ENCODE data around the gene KCNMB3.
A peak's percentile ranks its signal among the peaks of the same experiment; 100 is the strongest.
"Not testable (repeated sequence)": the region's sequence is repeated elsewhere in the genome, so short reads cannot be mapped to it uniquely, and the experiment has no call there.

KCNMB3 gene

GRCh38 chr3:179276743-179277142 is 25.8 kb upstream of the KCNMB3 start:
- Histone ChIP-seq H3K79me2 (ENCODE audit: low read length) (no peaks in the 10 kb centered on the region), H3K36me3 (replicated peaks; ENCODE audit: low read depth, low read length) (no peaks in the 10 kb centered on the region), H2AFZ (ENCODE audit: low read depth, low read length) (no peak overlapping the region), H3K4me2 (ENCODE audit: low read length) (no peak overlapping the region), H4K20me1 (ENCODE audit: insufficient read depth, low read length) (no peaks in the 10 kb centered on the region), H3K4me1 (ENCODE audit: low read length) (peaks cover 7% of the 10 kb centered on the region), H3K27ac (ENCODE audit: low read length) (no peak overlapping the region), H3K27me3 (ENCODE audit: low read depth, low read length) (no peaks in the 10 kb centered on the region), H3K9ac (ENCODE audit: low read length) (no peak overlapping the region), H3K9me3 (ENCODE audit: insufficient read depth, low read length) (no peaks in the 10 kb centered on the region), H3K4me3 (ENCODE audit: low read length) (no peak overlapping the region)
- no peak for TF ChIP-seq EZH2phosphoT487 (IDR thresholded peaks at IDR 0.05; ENCODE audit: low read depth)
- no peak for TF ChIP-seq CTCF (IDR thresholded peaks at IDR 0.05; ENCODE audit: low read depth, low read length)

GRCh38 chr3:179276001-179276400 is 25.1 kb upstream of the KCNMB3 start:
- no peak overlapping the region for H3K9ac ChIP-seq (ENCODE audit: low read length)
- no peak overlapping the region for H2AFZ ChIP-seq (ENCODE audit: low read depth, low read length)
- no peaks in the 10 kb centered on the region for H3K79me2 ChIP-seq (ENCODE audit: low read length)
- no peaks in the 10 kb centered on the region for H3K36me3 ChIP-seq (replicated peaks; ENCODE audit: low read depth, low read length)
- no peaks in the 10 kb centered on the region for H3K9me3 ChIP-seq (ENCODE audit: insufficient read depth, low read length)
- no peak overlapping the region for H3K27ac ChIP-seq (ENCODE audit: low read length)
- no peak overlapping the region for H3K4me3 ChIP-seq (ENCODE audit: low read length)
- H3K4me2 ChIP-seq (ENCODE audit: low read length), result no peak overlapping the region
- TF ChIP-seq EZH2phosphoT487 (IDR thresholded peaks at IDR 0.05; ENCODE audit: low read depth) (no peak), CTCF (IDR thresholded peaks at IDR 0.05; ENCODE audit: low read depth, low read length) (no peak)
- H3K4me1 ChIP-seq (ENCODE audit: low read length), result peaks cover 7% of the 10 kb centered on the region
- H4K20me1 ChIP-seq (ENCODE audit: insufficient read depth, low read length), result no peaks in the 10 kb centered on the region
- no peaks in the 10 kb centered on the region for H3K27me3 ChIP-seq (ENCODE audit: low read depth, low read length)

- not testable (repeated sequence) for H3K36me3 ChIP-seq (replicated peaks; ENCODE audit: low read depth, low read length); H2AFZ ChIP-seq (ENCODE audit: low read depth, low read length); H3K79me2 ChIP-seq (ENCODE audit: low read length); H3K27ac ChIP-seq (ENCODE audit: low read length); H3K4me3 ChIP-seq (ENCODE audit: low read length); H3K9me3 ChIP-seq (ENCODE audit: insufficient read depth, low read length); H4K20me1 ChIP-seq (ENCODE audit: insufficient read depth, low read length); H3K4me1 ChIP-seq (ENCODE audit: low read length); H3K4me2 ChIP-seq (ENCODE audit: low read length); H3K9ac ChIP-seq (ENCODE audit: low read length); H3K27me3 ChIP-seq (ENCODE audit: low read depth, low read length)
Measured at GRCh38 chr3:179274434-179274833, 23.5 kb upstream of the KCNMB3 start.

- Histone ChIP-seq H4K20me1 (ENCODE audit: insufficient read depth, low read length) (no peaks in the 10 kb centered on the region), H3K4me3 (ENCODE audit: low read length) (no peak overlapping the region), H3K9me3 (ENCODE audit: insufficient read depth, low read length) (no peaks in the 10 kb centered on the region), H3K36me3 (replicated peaks; ENCODE audit: low read depth, low read length) (no peaks in the 10 kb centered on the region), H3K27me3 (ENCODE audit: low read depth, low read length) (no peaks in the 10 kb centered on the region), H3K27ac (ENCODE audit: low read length) (no peak overlapping the region), H3K4me2 (ENCODE audit: low read length) (no peak overlapping the region), H2AFZ (ENCODE audit: low read depth, low read length) (no peak overlapping the region), H3K4me1 (ENCODE audit: low read length) (no peaks in the 10 kb centered on the region), H3K79me2 (ENCODE audit: low read length) (no peaks in the 10 kb centered on the region), H3K9ac (ENCODE audit: low read length) (no peak overlapping the region)
- TF ChIP-seq CTCF (IDR thresholded peaks at IDR 0.05; ENCODE audit: low read depth, low read length), result peak; percentile 42
- TF ChIP-seq EZH2phosphoT487 (IDR thresholded peaks at IDR 0.05; ENCODE audit: low read depth), result no peak
Measured at GRCh38 chr3:179272385-179272784, 21.5 kb upstream of the KCNMB3 start.

All from OCI-LY3 (cell line).